Spleen (tissue), 7 donors: ENCODE measurements around the gene DIO1.

Experiments
- POLR2A ChIP-seq, 3 donors: fragments of 450-650 bp; IDR thresholded peaks; one replicate each; pipeline ENCODE4 v1.5.1; 2017; ENCODE audit warnings: antibody characterized with exemption in 3 of 3, mild to moderate bottlenecking in 1 of 3
- POLR2AphosphoS5 ChIP-seq, 3 donors: sonication (generic); formaldehyde crosslinking; IDR thresholded peaks; one replicate each; pipeline ENCODE4 v1.5.1; 2017; ENCODE audit warnings: antibody characterized with exemption in 3 of 3
- TF ChIP-seq, protein P1 (sequence below), 11 experiments: fragments of 200-600 bp in 7 of 11; fragments of 450-650 bp in 4 of 11; sonication (generic) in 4 of 11; IDR thresholded peaks in 8 of 11; conservative IDR thresholded peaks in 3 of 11; 1 replicate in 7 of 11; 2 replicates in 4 of 11; pipeline versions ENCODE4 v1.4.0 to v1.8.0; 2016 to 2021; ENCODE audit warnings: antibody characterized with exemption in 11 of 11, inconsistent platforms in 4 of 11, mild to moderate bottlenecking in 1 of 11
- donor health status: DM: no; HTN: no; CAD: no; lungs with moderate emphysema.
- donor health status: DM: no; HTN: no; CAD: no.
- donor health status: DM: no; HTN: no; CAD: no.

DNA sequence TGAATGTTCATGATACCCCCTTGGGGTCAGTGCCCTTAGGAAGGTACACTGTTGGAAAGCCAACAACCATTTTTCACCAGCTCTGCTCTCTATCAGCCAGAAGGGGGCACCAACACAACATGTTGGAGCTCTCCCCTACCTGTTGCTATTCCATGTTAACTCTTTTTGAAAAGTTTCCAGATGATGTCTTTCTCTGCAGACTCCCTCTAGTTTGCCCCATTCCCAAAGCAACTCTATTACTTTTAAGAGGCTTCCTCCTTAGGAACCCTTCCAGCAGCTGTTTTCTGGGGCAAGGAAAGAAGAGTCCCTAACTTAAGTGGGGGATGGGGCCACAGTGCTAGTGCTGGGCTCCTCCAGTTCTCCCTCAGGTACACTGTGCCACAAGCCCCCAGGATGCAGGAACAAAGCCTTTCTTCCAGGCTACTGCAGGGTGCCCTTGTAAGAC, 33.0 kb upstream of the DIO1 start:
- TF ChIP-seq, protein P1, sequence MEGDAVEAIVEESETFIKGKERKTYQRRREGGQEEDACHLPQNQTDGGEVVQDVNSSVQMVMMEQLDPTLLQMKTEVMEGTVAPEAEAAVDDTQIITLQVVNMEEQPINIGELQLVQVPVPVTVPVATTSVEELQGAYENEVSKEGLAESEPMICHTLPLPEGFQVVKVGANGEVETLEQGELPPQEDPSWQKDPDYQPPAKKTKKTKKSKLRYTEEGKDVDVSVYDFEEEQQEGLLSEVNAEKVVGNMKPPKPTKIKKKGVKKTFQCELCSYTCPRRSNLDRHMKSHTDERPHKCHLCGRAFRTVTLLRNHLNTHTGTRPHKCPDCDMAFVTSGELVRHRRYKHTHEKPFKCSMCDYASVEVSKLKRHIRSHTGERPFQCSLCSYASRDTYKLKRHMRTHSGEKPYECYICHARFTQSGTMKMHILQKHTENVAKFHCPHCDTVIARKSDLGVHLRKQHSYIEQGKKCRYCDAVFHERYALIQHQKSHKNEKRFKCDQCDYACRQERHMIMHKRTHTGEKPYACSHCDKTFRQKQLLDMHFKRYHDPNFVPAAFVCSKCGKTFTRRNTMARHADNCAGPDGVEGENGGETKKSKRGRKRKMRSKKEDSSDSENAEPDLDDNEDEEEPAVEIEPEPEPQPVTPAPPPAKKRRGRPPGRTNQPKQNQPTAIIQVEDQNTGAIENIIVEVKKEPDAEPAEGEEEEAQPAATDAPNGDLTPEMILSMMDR (IDR thresholded peaks at IDR 0.05 in 8 of 11, conservative IDR thresholded peaks at IDR 0.05 in 3 of 11) = peak in 10 of 11 experiments; percentile 34 to 82 (median 68)
- no peak for TF ChIP-seq POLR2A (IDR thresholded peaks at IDR 0.05)
- TF ChIP-seq POLR2AphosphoS5 (IDR thresholded peaks at IDR 0.05) = no peak
